HepG2 (cell line): Measurements from ENCODE around the gene PCNX4. TPM values are rescaled to one million over a fixed set of nuclear protein-coding genes. Genes with fewer than 3 reads are reported as not detected.

ENCODE experiments used
- ATAC-seq: fragments of 200-7000 bp; cut with Tn5 transposase; 3 replicates; pipeline ENCODE4 v1.9.1; 2020; ENCODE audit warnings: mild to moderate bottlenecking, moderate library complexity
- BruUV-seq: library from RNA; stranded (reverse); fragments of 400-500 nt; replicated peaks from 2 replicates; lab custom pipeline; 2021; lab: Mats Ljungman, UMichigan
- CTCF ChIA-PET: fragments of 300-600 bp; formaldehyde crosslinking; extraction: SDS; loops from one replicate; lab custom pipeline; 2021; ENCODE audit warnings: low total read pairs, inconsistent platforms, low intra/inter-chr PET ratio; lab: Yijun Ruan, JAX
- POLR2A ChIA-PET: fragments of 350-600 bp; sonication (Branson Sonifier 250); formaldehyde crosslinking; loops from one replicate; lab custom pipeline; 2020; ENCODE audit warnings: antibody characterized with exemption, inconsistent platforms; lab: Yijun Ruan, JAX
- DNase-seq: peaks from one replicate; pipeline ENCODE4 v3.0.0-alpha.2; 2015; ENCODE audit warnings: low spot score
- FAIRE-seq: peaks from 3 replicates; lab custom pipeline; 2011; peaks lifted over from hg19 to GRCh38; lab: Jason Lieb, UNC
- H2AFZ ChIP-seq: one replicate; pipeline ENCODE4 v1.6.1; 2011; ENCODE audit warnings: low read length, inconsistent platforms
- H3K27ac ChIP-seq: fragments of 300-600 bp; 3 replicates; pipeline ENCODE4 v1.8.0; 2011; ENCODE audit warnings: mixed run types, mild to moderate bottlenecking, mixed read lengths, low read length, inconsistent platforms; ENCODE audit not compliant: insufficient read depth; ENCODE audit errors: extremely low read length
- H3K27me3 ChIP-seq, 2 experiments: fragments of 200-600 bp in 1 of 2; 2 replicates in 1 of 2; 3 replicates in 1 of 2; pipeline versions ENCODE4 v1.6.0 to v1.8.0; 2011; ENCODE audit warnings: low read length in 2 of 2, mild to moderate bottlenecking in 2 of 2, moderate library complexity in 2 of 2, inconsistent platforms in 1 of 2; ENCODE audit not compliant: insufficient read depth in 2 of 2, control insufficient read depth in 1 of 2
- H3K36me3 ChIP-seq, 2 experiments: fragments of 200-600 bp in 1 of 2; replicated peaks in 1 of 2; 2 replicates in 1 of 2; 3 replicates in 1 of 2; pipeline versions ENCODE4 v1.5.1 to v1.8.0; 2011; ENCODE audit warnings: low read length in 2 of 2, inconsistent platforms in 1 of 2; ENCODE audit not compliant: insufficient read depth in 2 of 2, control insufficient read depth in 1 of 2
- H3K4me1 ChIP-seq: 2 replicates; pipeline ENCODE4 v1.5.1; 2012; ENCODE audit warnings: low read length, inconsistent platforms; ENCODE audit not compliant: insufficient read depth
- H3K4me2 ChIP-seq: 2 replicates; pipeline ENCODE4 v1.6.0; 2011; ENCODE audit warnings: low read depth, low read length, inconsistent platforms
- H3K4me3 ChIP-seq, 3 experiments: fragments of 200-600 bp in 1 of 3; sonication (generic), shearing (Covaris generic) in 1 of 3; replicated peaks in 1 of 3; 2 replicates each; pipeline ENCODE4 v1.5.1; 2011 to 2016; ENCODE audit warnings: low read length in 3 of 3, inconsistent platforms in 2 of 3, low read depth in 2 of 3, mild to moderate bottlenecking in 2 of 3, control low read depth in 1 of 3, mixed read lengths in 1 of 3; ENCODE audit not compliant: insufficient read depth in 1 of 3
- H3K79me2 ChIP-seq: one replicate; pipeline ENCODE4 v1.6.1; 2011; ENCODE audit warnings: low read length, inconsistent platforms; ENCODE audit not compliant: insufficient read depth
- H3K9ac ChIP-seq: 2 replicates; pipeline ENCODE4 v1.6.0; 2011; ENCODE audit warnings: mild to moderate bottlenecking, low read depth, low read length, inconsistent platforms; ENCODE audit not compliant: insufficient read depth
- H3K9me3 ChIP-seq: 2 replicates; pipeline ENCODE4 v1.5.1; 2012; ENCODE audit warnings: mild to moderate bottlenecking, low read length
- H4K20me1 ChIP-seq: 2 replicates; pipeline ENCODE4 v1.6.0; 2011; ENCODE audit warnings: inconsistent platforms, mild to moderate bottlenecking, low read length, moderate library complexity; ENCODE audit not compliant: insufficient read depth
- ARID5B ChIP-seq: IDR thresholded peaks from 2 replicates; pipeline ENCODE4 v1.4.0; 2020; ENCODE audit warnings: mild to moderate bottlenecking, missing genetic modification reagents
- CREM ChIP-seq, 2 experiments: sonication (generic) in 1 of 2; formaldehyde crosslinking in 1 of 2; IDR thresholded peaks; 2 replicates each; pipeline versions ENCODE4 v1.4.0 to v1.6.1; 2016 to 2020; ENCODE audit warnings: antibody characterized with exemption in 1 of 2, mild to moderate bottlenecking in 1 of 2, missing genetic modification reagents in 1 of 2
- MATR3 ChIP-seq: sonication (generic); formaldehyde crosslinking; IDR thresholded peaks from 2 replicates; pipeline ENCODE4 v1.4.0; 2020; ENCODE audit warnings: missing genetic modification reagents
- THAP8 ChIP-seq: sonication (generic); formaldehyde crosslinking; IDR thresholded peaks from 2 replicates; pipeline ENCODE4 v1.5.1; 2020; ENCODE audit warnings: missing genetic modification reagents, mild to moderate bottlenecking, borderline replicate concordance
- ZNF232 ChIP-seq: sonication (generic); formaldehyde crosslinking; IDR thresholded peaks from 2 replicates; pipeline ENCODE4 v1.4.0; 2020; ENCODE audit warnings: missing genetic modification reagents, borderline replicate concordance
- ZNF24 ChIP-seq: fragments of 450-650 bp; IDR thresholded peaks from 2 replicates; pipeline ENCODE4 v1.6.1; 2017; ENCODE audit warnings: antibody characterized with exemption, mild to moderate bottlenecking
- ZNF333 ChIP-seq: sonication (generic); formaldehyde crosslinking; IDR thresholded peaks from 2 replicates; pipeline ENCODE4 v1.4.0; 2020; ENCODE audit warnings: mild to moderate bottlenecking, missing genetic modification reagents, borderline replicate concordance
- ZNF335 ChIP-seq: sonication (generic); formaldehyde crosslinking; IDR thresholded peaks from 2 replicates; pipeline ENCODE4 v1.4.0; 2020; ENCODE audit warnings: missing genetic modification reagents
- WGBS: methylation state at CpG from one replicate; pipeline ENCODE4 v1.1.6; 2017; ENCODE audit warnings: low lambda C conversion rate; 5-methylcytosine and 5-hydroxymethylcytosine counted together
- in situ Hi-C: cut with HindIII; loops from 2 replicates; pipeline ENCODE4 v1.10.0; 2017; ENCODE audit warnings: low pct_unique_long_range_greater_than_20kb; ENCODE audit not compliant: extremely low pct_ligation_motif_present
- intact Hi-C: fragments of 100-400 bp; cut with micrococcal nuclease; formaldehyde crosslinking; loops from one replicate; pipeline ENCODE4 v1.10.0; 2022; ENCODE audit not compliant: unreplicated experiment
- polyA plus RNA-seq, 8 experiments: library from polyadenylated mRNA; depleted of rRNA in 3 of 8; stranded (reverse) in 7 of 8; unstranded in 1 of 8; fragments of >200 nt; fragmentation: Illumina TruSeq in 4 of 8; extraction: Trizol in 4 of 8; gene quantifications; 2 replicates each; pipeline versions ENCODE4 v1.2.1 to v1.2.3, GENCODE V29; 2011 to 2016; ENCODE audit warnings: low read depth in 4 of 8, missing spikeins in 1 of 8, mixed read lengths in 1 of 8; ENCODE audit not compliant: insufficient read depth in 1 of 8
- total RNA-seq, 5 experiments: library from RNA; depleted of rRNA; stranded (reverse); fragments of >200 nt; fragmentation: Illumina TruSeq; extraction: Trizol; gene quantifications; 2 replicates each; pipeline ENCODE4 v1.2.3, GENCODE V29; 2016; ENCODE audit warnings: low read depth in 1 of 5

Gene PCNX4
- total and polyA plus RNA-seq, 2 of the 13 experiments (the other 11 are each of a cell fraction or from before 2014, with no cell fraction given): 28.6 to 43.0 TPM

GRCh38 chr14:60114881-60115280, 23.2 kb downstream of the PCNX4 start:
- Histone ChIP-seq H3K27me3 (no peaks in the 10 kb centered on the region), H2AFZ (no peak overlapping the region), H3K4me1 (no peaks in the 10 kb centered on the region), H3K27ac (no peak overlapping the region), H3K79me2 (peaks cover 7% of the 10 kb centered on the region), H3K36me3 (peaks cover under 1 to 41% of the 10 kb centered on the region in 2 experiments), H3K9me3 (no peaks in the 10 kb centered on the region), H3K9ac (no peak overlapping the region), H4K20me1 (no peaks in the 10 kb centered on the region), H3K4me3 (no peak overlapping the region), H3K4me2 (no peak overlapping the region)
- TF ChIP-seq THAP8 (CRISPR knock-in tag) (no peak), ZNF232 (CRISPR knock-in tag) (no peak), ZNF333 (CRISPR knock-in tag) (no peak), ARID5B (no peak), CREM (IDR thresholded peaks at IDR 0.05) (no peak), CREM (CRISPR knock-in tag; IDR thresholded peaks at IDR 0.05) (no peak), ZNF24 (no peak), ZNF335 (CRISPR knock-in tag) (no peak), MATR3 (CRISPR knock-in tag) (no peak)
- 0% methylated on average over 1 of the region's 1 CpG for WGBS
- intact Hi-C loops: no loop called here
- in situ Hi-C loops: no loop called here
- CTCF ChIA-PET: no interaction called here
- FAIRE-seq (no peak), DNase-seq (no peak), ATAC-seq (no peak)
- no TSS peak for BruUV-seq
- POLR2A ChIA-PET: no interaction called here
